MCF 10A (cell line): Measurements from ENCODE around the gene CCM2L. TPM values are rescaled to one million over a fixed set of nuclear protein-coding genes. Genes with fewer than 3 reads are reported as not detected.
"Not testable (repeated sequence)": the region's sequence is repeated elsewhere in the genome, so short reads cannot be mapped to it uniquely, and the experiment has no call there.

Experiments
- BruUV-seq: library from RNA; stranded (reverse); fragments of 400-500 nt; replicated peaks from 2 replicates; lab custom pipeline; 2021; lab: Mats Ljungman, UMichigan
- CTCF ChIA-PET: fragments of 300-600 bp; sonication (Branson Sonifier 250); formaldehyde crosslinking; extraction: SDS; loops from one replicate; lab custom pipeline; 2021; ENCODE audit warnings: antibody characterized with exemption, inconsistent platforms; lab: Yijun Ruan, JAX
- POLR2A ChIA-PET: fragments of 300-600, 350-650 bp; sonication (Branson Sonifier 250); formaldehyde crosslinking; extraction: SDS; loops from one replicate; lab custom pipeline; 2020; ENCODE audit warnings: antibody characterized with exemption, inconsistent platforms; lab: Yijun Ruan, JAX
- DNase-seq: peaks from one replicate; pipeline ENCODE4 v3.0.0-alpha.2; 2018; ENCODE audit not compliant: unreplicated experiment
- H3K27ac Mint-ChIP-seq: one replicate; pipeline ENCODE4 v1.8.0; 2022; ENCODE audit warnings: mild to moderate bottlenecking, low read depth, mixed read lengths; ENCODE audit not compliant: unreplicated experiment
- H3K27me3 Mint-ChIP-seq: one replicate; pipeline ENCODE4 v1.8.0; 2022; ENCODE audit warnings: mixed read lengths; ENCODE audit not compliant: insufficient read depth, unreplicated experiment
- H3K36me3 Mint-ChIP-seq: one replicate; pipeline ENCODE4 v1.8.0; 2022; ENCODE audit warnings: mild to moderate bottlenecking, moderate library complexity, mixed read lengths; ENCODE audit not compliant: insufficient read depth, unreplicated experiment
- H3K4me1 Mint-ChIP-seq: one replicate; pipeline ENCODE4 v1.8.0; 2022; ENCODE audit warnings: mixed read lengths; ENCODE audit not compliant: insufficient read depth, unreplicated experiment
- H3K4me3 Mint-ChIP-seq: one replicate; pipeline ENCODE4 v1.8.0; 2022; ENCODE audit warnings: mild to moderate bottlenecking, moderate library complexity, mixed read lengths; ENCODE audit not compliant: unreplicated experiment
- H3K9me3 Mint-ChIP-seq: one replicate; pipeline ENCODE4 v1.8.0; 2022; ENCODE audit warnings: mixed read lengths; ENCODE audit not compliant: unreplicated experiment
- intact Hi-C: fragments of 100-400 bp; cut with micrococcal nuclease; formaldehyde crosslinking; loops from 2 replicates; pipeline ENCODE4 v1.14.1; 2022
- total RNA-seq: library from RNA; stranded (reverse); gene quantifications from 2 replicates; pipeline ENCODE4 v1.2.3, GENCODE V29; 2022
- TF ChIP-seq, protein P1 (sequence below): fragments of 200-600 bp; IDR thresholded peaks from one replicate; pipeline ENCODE4 v1.8.0; 2022; ENCODE audit warnings: antibody characterized with exemption, mild to moderate bottlenecking; ENCODE audit not compliant: unreplicated experiment

Gene CCM2L
- total RNA-seq, 1 experiment from 2014 or later, result not detected

DNA sequence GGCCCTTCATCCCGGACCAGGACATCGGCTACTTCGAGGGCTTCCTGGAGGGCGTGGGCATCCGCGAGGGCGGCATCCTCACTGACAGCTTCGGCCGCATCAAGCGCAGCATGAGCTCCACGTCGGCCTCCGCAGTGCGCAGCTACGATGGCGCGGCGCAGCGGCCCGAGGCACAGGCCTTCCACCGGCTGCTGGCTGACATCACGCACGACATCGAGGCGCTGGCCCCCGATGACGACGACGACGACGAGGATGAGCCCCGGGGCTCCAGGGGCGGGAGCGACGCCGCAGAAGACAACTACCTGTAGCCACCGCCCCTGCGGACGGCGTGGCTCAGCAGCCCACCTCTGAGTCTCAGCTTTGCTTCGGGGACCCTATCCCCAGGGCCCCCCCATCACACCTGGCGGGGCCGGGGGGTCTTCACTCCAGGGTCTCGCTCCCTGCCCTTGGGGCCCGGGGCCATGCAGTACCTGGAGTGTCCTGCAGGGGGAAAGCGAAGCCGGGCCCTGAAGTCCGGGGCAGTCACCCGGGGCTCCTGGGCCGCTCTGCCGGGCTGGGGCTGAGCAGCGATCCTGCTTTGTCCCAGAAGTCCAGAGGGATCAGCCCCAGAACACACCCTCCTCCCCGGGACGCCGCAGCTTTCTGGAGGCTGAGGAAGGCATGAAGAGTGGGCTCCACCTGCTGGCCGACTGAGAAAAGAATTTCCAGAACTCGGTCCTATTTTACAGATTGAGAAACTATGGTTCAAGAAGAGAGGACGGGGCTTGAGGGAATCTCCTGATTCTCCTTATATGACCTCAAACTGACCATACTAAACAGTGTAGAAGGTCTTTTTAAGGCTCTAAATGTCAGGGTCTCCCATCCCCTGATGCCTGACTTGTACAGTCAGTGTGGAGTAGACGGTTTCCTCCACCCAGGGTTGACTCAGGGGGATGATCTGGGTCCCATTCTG, 21.0 kb downstream of the CCM2L start:
- peaks cover 4% of the 10 kb centered on the region for H3K4me1 Mint-ChIP-seq
- intact Hi-C loops, result loop anchor here (1.0 to 5.0 kb wide), 5 partner anchors 79 to 621 kb away; partner anchors contain the start of genes PDRG1, PLAGL2 and POFUT1
- H3K4me3 Mint-ChIP-seq, result no peak overlapping the region
- peaks cover 46% of the 10 kb centered on the region for H3K27me3 Mint-ChIP-seq
- TF ChIP-seq, protein P1, sequence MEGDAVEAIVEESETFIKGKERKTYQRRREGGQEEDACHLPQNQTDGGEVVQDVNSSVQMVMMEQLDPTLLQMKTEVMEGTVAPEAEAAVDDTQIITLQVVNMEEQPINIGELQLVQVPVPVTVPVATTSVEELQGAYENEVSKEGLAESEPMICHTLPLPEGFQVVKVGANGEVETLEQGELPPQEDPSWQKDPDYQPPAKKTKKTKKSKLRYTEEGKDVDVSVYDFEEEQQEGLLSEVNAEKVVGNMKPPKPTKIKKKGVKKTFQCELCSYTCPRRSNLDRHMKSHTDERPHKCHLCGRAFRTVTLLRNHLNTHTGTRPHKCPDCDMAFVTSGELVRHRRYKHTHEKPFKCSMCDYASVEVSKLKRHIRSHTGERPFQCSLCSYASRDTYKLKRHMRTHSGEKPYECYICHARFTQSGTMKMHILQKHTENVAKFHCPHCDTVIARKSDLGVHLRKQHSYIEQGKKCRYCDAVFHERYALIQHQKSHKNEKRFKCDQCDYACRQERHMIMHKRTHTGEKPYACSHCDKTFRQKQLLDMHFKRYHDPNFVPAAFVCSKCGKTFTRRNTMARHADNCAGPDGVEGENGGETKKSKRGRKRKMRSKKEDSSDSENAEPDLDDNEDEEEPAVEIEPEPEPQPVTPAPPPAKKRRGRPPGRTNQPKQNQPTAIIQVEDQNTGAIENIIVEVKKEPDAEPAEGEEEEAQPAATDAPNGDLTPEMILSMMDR, result peak; percentile 93
- BruUV-seq, result no TSS peak
- no peak overlapping the region for H3K27ac Mint-ChIP-seq
- no peaks in the 10 kb centered on the region for H3K36me3 Mint-ChIP-seq
- POLR2A ChIA-PET, result interaction anchor here (0.7 to 1.2 kb wide), 3 partner anchors 11 to 208 kb away, joined by 3 read pairs; no protein-coding TSS in a partner anchor
- CTCF ChIA-PET, result interaction anchor here (0.5 to 12.2 kb wide), 67 partner anchors 9 to 719 kb away, joined by 3 to 180 read pairs (median 4); partner anchors contain the start of genes FOXS1, MYLK2 and PDRG1
- no peaks in the 10 kb centered on the region for H3K9me3 Mint-ChIP-seq
- peak; percentile 82 for DNase-seq

DNA sequence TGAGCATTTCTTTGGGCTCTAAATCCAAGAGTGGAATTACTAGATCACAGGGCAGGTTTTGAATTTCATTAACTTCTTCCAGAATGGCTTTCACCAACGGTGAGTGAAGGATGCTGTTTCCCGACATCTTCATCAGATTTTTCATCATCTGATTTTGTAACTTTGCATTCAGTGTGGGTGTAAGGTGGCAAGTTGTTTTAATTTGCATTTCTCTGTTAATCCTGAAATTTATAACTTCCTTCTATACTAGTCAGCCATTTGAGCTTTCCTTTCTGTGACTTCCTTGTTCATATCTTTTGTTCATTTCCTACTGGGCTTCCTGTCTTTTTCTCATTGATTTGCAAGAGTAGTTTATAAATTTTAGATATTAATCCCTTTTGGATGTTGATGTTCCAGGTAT, 23.1 kb downstream of the CCM2L start:
- Mint-ChIP-seq H3K27me3 (peaks cover 50% of the 10 kb centered on the region), H3K27ac (no peak overlapping the region), H3K36me3 (no peaks in the 10 kb centered on the region), H3K9me3 (no peaks in the 10 kb centered on the region), H3K4me1 (peaks cover 15% of the 10 kb centered on the region), H3K4me3 (no peak overlapping the region)
- TF ChIP-seq, protein P1, result no peak
- ChIA-PET CTCF (interaction anchor here (0.6 to 12.2 kb wide), 5 partner anchors 13 to 211 kb away, joined by 3 to 180 read pairs (median 3); no protein-coding TSS in a partner anchor), POLR2A (no interaction called here)
- intact Hi-C loops, result loop anchor here (5.0 kb wide), 3 partner anchors 81 to 619 kb away; partner anchors contain the start of genes PDRG1, PLAGL2 and POFUT1
- no TSS peak for BruUV-seq
- DNase-seq, result no peak

DNA sequence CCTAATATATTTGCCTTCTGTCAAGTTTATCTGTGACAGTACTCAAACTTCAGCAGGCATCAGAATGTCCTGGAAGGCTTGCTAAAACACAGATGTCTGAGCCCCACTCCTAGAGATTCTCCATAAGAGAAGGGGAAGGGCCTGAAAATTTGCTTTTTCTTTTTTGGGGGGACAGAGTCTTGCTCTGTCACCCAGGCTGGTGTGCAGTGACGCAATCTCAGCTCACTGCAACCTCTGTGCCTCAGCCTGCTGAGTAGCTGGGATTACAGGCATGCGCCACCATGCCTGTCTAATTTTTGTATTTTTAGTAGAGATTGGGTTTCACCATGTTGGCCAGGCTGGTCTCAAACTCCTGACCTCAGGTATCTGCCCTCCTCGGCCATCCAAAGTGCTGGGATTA, 23.5 kb downstream of the CCM2L start:
- H3K27ac Mint-ChIP-seq, H3K9me3 Mint-ChIP-seq, POLR2A ChIA-PET, BruUV-seq, H3K36me3 Mint-ChIP-seq, H3K4me3 Mint-ChIP-seq, DNase-seq: not testable (repeated sequence)
- Mint-ChIP-seq H3K27me3 (peaks cover 50% of the 10 kb centered on the region), H3K4me1 (peaks cover 15% of the 10 kb centered on the region)
- intact Hi-C loops, result loop anchor here (2.0 to 5.0 kb wide), 4 partner anchors 59 to 619 kb away; partner anchors contain the start of genes PDRG1, PLAGL2 and POFUT1
- CTCF ChIA-PET, result interaction anchor here (0.6 to 12.2 kb wide), 7 partner anchors 10 to 212 kb away, joined by 3 to 180 read pairs (median 4); no protein-coding TSS in a partner anchor

DNA sequence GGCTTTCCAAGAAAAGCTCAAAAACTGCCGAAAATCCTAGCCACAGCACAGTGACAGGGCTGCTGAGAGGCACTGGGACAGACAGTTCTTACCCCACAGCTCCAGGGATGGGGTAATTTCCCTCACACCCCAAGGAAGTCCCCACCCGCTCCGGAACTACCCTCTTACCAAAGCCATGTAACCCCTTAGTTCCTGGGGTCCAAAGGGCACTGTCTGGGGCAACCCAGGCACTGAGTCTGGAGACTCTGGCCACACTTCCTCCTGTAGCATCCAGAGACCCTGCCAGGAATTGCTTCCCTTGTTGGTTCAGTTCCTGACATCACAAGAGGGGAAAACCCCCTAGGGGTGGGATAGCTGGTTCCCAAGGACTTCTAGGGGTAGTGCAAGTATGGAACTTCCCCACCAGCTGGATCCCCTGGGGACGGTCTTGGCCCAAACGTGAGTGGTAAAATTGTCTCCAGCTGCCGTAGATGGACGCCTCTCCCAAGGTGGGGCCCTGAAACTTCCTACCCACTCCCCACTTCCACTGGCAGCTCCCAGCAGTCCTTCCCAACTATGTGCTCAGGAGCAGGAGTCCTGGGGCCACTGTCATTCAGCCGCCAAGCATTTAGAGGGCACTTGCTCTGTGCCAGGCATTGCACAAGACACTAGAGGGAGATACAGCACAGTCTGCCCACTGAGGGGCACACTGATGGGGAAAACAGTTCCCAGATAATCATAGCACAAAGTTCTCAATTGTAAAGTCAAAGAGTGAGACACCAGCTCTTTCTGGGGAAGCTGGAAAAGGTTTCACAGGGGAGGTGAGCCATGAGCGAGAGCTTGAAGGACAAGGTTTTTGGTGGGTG, 24.6 kb downstream of the CCM2L start:
- POLR2A ChIA-PET, result no interaction called here
- BruUV-seq, result no TSS peak
- CTCF ChIA-PET, result interaction anchor here (0.6 to 12.2 kb wide), 16 partner anchors 9 to 472 kb away, joined by 3 to 180 read pairs (median 4); no protein-coding TSS in a partner anchor
- H3K4me3 Mint-ChIP-seq, result no peak overlapping the region
- DNase-seq, result peak; percentile 16
- H3K27ac Mint-ChIP-seq, result no peak overlapping the region
- TF ChIP-seq, protein P1, result peak; percentile 10
- no peaks in the 10 kb centered on the region for H3K36me3 Mint-ChIP-seq
- no peaks in the 10 kb centered on the region for H3K9me3 Mint-ChIP-seq
- H3K4me1 Mint-ChIP-seq, result peaks cover 15% of the 10 kb centered on the region
- intact Hi-C loops, result loop anchor here (2.0 to 5.0 kb wide), 4 partner anchors 58 to 617 kb away; partner anchors contain the start of genes PDRG1, PLAGL2 and POFUT1
- peaks cover 57% of the 10 kb centered on the region for H3K27me3 Mint-ChIP-seq
